SK-N-MC (cell line): ENCODE results near the gene SEC63.
"Not testable (repeated sequence)": the region's sequence is repeated elsewhere in the genome, so short reads cannot be mapped to it uniquely, and the experiment has no call there.

Experiments
- DNase-seq: peaks from one replicate; pipeline ENCODE4 v3.0.0-alpha.2; 2011; ENCODE audit warnings: low read depth, low spot score
- H3K27ac ChIP-seq: fragments of 200-600 bp; sonication (generic); 2 replicates; pipeline ENCODE4 v1.5.1; 2016; ENCODE audit warnings: mixed run types
- H3K36me3 ChIP-seq: fragments of 200-600 bp; sonication (generic); 2 replicates; pipeline ENCODE4 v1.6.1; 2017; ENCODE audit warnings: antibody characterized with exemption, low read length, mixed read lengths; ENCODE audit not compliant: insufficient read depth
- H3K4me3 ChIP-seq: fragments of 200-600 bp; sonication (generic); 2 replicates; pipeline ENCODE4 v1.5.1; 2016
- H3K9ac ChIP-seq: fragments of 200-600 bp; sonication (generic); 2 replicates; pipeline ENCODE4 v1.8.0; 2017; ENCODE audit warnings: mixed run types, mixed read lengths; ENCODE audit not compliant: insufficient read length
- H3K9me3 ChIP-seq: fragments of 200-600 bp; sonication (generic); 2 replicates; pipeline ENCODE4 v1.6.1; 2017; ENCODE audit warnings: low read depth, mild to moderate bottlenecking, antibody characterized with exemption, low read length, moderate library complexity, mixed read lengths
- EZH2 ChIP-seq: fragments of 200-600 bp; sonication (generic); IDR thresholded peaks from one replicate; pipeline ENCODE4 v1.6.1; 2017; ENCODE audit warnings: antibody characterized with exemption
- FOXP2 ChIP-seq: optimal IDR thresholded peaks from 2 replicates; pipeline ENCODE3; 2011; ENCODE audit warnings: mild to moderate bottlenecking, moderate library complexity; ENCODE audit not compliant: insufficient read depth; ENCODE audit errors: extremely low read length, control extremely low read depth
- POLR2AphosphoS5 ChIP-seq: IDR thresholded peaks from 2 replicates; pipeline ENCODE4 v1.6.1; 2012; ENCODE audit warnings: mild to moderate bottlenecking, low read depth, low read length, borderline replicate concordance

SEC63 gene

DNA sequence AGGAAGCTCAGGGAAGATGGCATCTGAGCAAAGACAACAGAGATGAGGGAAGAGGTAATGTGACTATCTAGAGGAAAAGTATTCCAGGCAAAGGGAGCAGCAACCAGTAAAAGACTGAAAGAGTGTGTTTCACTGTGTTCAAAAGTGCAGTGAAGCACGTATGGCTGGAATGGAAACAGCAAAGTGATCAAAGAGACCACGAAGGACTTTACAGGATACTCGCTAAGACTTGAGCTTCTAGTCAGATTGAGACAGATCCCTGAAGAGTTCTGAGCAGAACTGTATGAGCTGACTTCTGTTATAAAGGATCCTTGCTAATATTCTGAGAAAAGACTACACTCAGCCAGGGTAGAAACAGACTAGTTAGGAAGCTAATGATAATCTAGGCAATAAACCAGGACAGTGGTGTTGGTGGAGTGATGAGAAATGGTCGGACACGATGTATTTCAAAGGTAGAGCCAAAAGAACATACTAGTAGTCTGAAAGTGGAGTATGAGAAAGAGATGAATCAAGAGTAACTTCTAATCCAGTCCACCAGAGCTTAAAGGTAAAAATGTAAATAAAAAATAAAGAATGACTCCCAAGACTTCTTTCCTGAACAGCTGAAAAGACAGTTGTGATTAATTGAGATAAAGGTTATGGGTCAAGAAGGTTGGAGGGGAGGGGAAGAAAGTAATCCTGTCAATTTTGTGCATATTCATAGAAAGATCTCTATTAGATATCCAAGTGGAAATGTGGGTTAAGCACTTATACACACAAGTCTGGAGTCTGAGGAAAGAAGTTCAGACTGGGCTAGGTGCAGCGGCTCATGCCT, 14.2 kb downstream of the SEC63 start:
- Histone ChIP-seq H3K4me3 (no peak overlapping the region), H3K9me3 (no peaks in the 10 kb centered on the region), H3K36me3 (peaks cover 10% of the 10 kb centered on the region), H3K27ac (no peak overlapping the region), H3K9ac (no peak overlapping the region)
- DNase-seq = no peak
- TF ChIP-seq EZH2 = no peak
- no peak for TF ChIP-seq FOXP2
- TF ChIP-seq POLR2AphosphoS5 = no peak

DNA sequence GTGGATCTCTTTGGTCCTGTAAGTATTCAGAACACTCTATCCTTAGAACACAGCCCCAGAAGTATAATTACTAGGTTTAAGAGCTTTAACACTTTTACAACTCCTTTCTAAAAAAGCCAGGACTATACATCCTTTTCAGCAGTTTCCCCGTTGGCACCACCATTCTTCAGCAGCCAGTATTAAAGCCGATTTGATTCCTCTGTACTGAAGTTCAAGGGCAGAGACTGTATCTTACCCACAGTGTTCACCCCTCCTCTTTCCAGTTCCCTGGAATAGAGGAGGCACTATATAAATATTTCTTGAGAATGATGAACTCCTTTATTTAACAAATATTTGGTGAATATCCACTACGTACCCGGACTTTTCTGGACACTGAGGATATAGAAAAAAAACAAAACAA, 15.9 kb downstream of the SEC63 start:
- no peak for TF ChIP-seq EZH2
- TF ChIP-seq FOXP2 = no peak
- TF ChIP-seq POLR2AphosphoS5 = no peak
- no peak overlapping the region for H3K4me3 ChIP-seq

DNA sequence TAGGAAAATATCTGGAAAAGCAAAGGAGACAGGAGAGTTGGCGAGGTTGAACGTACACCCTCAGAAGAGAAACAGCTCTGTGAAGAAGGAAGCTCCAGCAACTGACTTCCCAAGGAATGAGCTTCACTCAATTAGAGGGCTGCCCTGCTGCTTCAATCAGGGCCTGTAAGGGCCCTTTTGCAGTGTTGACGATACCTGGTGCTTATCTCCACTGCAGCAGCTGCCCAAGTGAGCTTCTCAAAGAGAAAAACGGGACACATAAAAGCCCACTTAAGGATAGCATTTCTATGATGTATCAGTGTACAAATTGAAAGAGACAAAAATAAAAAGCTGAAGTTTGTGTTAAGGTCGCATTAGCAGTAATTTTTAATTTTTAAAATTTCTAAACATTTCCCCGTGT, 16.4 kb downstream of the SEC63 start:
- TF ChIP-seq POLR2AphosphoS5 (no peak), FOXP2 (no peak), EZH2 (no peak)
- no peak for DNase-seq
- H3K36me3 ChIP-seq = peaks cover 9% of the 10 kb centered on the region

More for the DNA sequence above, 15.9 kb downstream of the SEC63 start:
- no peak overlapping the region for H3K9ac ChIP-seq
- DNase-seq = no peak
- peaks cover 9% of the 10 kb centered on the region for H3K36me3 ChIP-seq
- H3K9me3 ChIP-seq = no peaks in the 10 kb centered on the region
- no peak overlapping the region for H3K27ac ChIP-seq

DNA sequence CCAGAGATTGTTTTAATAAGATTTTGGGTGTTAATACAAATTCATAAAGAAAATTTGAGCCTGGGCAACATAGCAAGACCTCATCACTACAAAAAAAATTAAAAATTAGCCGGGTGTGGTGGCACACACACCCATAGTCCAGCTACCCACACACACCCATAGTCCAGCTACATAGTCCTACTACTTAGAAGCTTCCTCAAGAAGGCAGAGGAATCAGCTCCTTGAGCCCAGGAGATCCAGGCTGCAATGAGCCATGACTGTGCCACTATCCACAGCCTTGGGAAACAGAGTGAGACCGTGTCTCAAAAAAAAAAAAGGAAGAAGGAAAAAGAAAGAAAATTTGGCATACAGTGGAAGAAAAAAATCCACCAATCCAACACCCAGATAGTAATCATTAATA, 16.8 kb downstream of the SEC63 start:
- H3K4me3 ChIP-seq = no peak overlapping the region
- no peak overlapping the region for H3K27ac ChIP-seq
- no peak for DNase-seq
- TF ChIP-seq POLR2AphosphoS5 (no peak), FOXP2 (no peak), EZH2 (no peak)
- peaks cover 9% of the 10 kb centered on the region for H3K36me3 ChIP-seq
- no peak overlapping the region for H3K9ac ChIP-seq
- H3K9me3 ChIP-seq = no peaks in the 10 kb centered on the region

More for the DNA sequence above, 16.4 kb downstream of the SEC63 start:
- no peak overlapping the region for H3K4me3 ChIP-seq
- no peak overlapping the region for H3K9ac ChIP-seq
- H3K9me3 ChIP-seq = no peaks in the 10 kb centered on the region
- H3K27ac ChIP-seq = no peak overlapping the region

DNA sequence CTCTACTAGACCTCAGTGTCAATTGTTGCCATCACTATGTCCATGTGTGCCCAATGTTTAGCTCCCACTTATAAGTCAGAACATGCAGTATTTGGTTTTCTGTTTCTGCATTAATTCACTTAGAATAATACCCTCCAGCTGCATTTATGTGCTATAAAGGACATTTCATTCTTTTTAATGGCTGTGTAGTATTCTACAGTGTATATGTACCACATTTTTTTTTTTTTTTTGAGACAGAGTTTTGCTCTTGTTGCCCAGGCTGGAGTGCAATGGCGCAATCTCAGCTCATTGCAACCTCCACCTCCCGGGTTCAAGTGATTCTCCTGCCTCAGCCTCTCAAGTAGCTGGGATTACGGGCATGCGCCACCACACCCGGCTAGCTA, 21.1 kb downstream of the SEC63 start:
- H3K9me3 ChIP-seq, H3K36me3 ChIP-seq, DNase-seq, H3K27ac ChIP-seq, H3K4me3 ChIP-seq, H3K9ac ChIP-seq: not testable (repeated sequence)

DNA sequence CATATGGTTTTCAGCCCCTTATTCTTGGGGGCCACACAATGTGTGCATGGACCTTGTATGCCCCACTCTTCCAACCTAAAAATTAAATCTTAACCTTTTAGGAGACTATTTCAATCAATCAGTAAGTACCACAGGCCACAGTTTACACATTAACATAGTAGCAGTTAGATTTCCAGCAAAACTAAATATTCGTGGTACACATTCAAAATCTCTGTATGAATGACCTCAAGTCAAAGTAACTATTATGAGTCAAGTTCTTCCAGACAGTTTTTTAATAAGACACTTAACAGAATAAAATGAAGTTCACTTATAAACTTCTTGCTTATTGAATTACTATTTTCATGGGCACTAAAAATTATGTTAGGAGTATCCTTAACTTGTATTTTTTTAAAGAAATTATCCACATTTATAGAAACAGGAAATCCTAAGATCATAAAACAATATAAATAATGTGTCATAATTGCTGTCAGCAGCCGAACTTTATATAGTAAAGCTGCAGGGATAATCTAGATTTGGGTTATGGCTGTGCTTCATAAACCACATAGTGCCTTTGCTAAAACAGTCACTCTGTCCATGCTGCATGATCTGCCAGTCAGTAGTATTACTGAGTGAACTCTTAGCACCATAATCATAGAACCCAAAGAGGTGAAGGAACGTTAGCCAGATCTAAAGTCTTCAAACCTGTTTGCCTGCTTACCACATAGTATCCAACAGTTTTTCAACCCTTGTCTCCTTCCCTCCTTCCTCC, 21.7 kb downstream of the SEC63 start:
- no peak overlapping the region for H3K4me3 ChIP-seq
- H3K9ac ChIP-seq = no peak overlapping the region
- DNase-seq = no peak
- TF ChIP-seq FOXP2 (no peak), POLR2AphosphoS5 (no peak), EZH2 (no peak)
- H3K36me3 ChIP-seq = peaks cover 12% of the 10 kb centered on the region
- H3K9me3 ChIP-seq = peaks cover 10% of the 10 kb centered on the region; the same call in 1 of the 2 replicates
- H3K27ac ChIP-seq = 0 out of 2 replicates have a peak overlapping the region, but pooled peaks have one; percentile 49

DNA sequence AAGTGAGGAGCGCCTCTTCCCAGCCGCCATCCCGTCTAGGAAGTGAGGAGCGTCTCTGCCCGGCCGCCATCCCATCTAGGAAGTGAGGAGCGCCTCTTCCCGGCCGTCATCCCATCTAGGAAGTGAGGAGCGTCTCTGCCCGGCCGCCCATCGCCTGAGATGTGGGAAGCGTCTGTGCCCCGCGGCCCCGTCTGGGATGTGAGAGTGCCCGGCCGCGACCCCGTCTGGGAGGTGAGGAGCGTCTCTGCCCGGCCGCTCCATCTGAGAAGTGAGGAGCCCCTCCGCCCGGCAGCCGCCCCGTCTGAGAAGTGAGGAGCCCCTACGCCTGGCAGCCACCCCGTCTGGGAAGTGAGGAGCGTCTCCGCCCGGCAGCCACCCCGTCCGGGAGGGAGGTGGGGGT, 23.8 kb downstream of the SEC63 start:
- H3K9ac ChIP-seq, H3K27ac ChIP-seq, DNase-seq, H3K4me3 ChIP-seq, H3K9me3 ChIP-seq: not testable (repeated sequence)
- H3K36me3 ChIP-seq = peaks cover 16% of the 10 kb centered on the region

DNA sequence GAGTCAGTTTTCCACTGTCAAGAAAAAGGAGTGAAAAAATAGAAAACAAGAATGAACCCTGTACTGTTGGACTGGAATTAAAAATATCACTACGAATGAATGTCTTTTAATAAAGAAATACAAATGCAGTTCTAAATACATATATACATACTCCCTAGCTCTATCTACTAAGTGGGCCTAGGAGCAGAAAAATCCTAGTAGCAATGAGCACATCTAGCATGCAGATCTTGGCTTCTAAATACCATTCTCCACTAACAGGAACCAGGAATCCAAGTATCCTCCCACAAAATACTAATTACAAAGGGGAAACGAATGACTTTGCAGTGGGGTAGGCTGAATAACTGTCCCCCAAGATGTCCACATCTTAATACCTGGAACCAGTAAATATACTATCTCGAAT, 25.4 kb downstream of the SEC63 start:
- TF ChIP-seq POLR2AphosphoS5 (no peak), EZH2 (no peak), FOXP2 (no peak)
- Histone ChIP-seq H3K27ac (no peak overlapping the region), H3K36me3 (peaks cover 32% of the 10 kb centered on the region), H3K9me3 (peaks cover 13% of the 10 kb centered on the region; the same call in 1 of the 2 replicates), H3K9ac (no peak overlapping the region), H3K4me3 (no peak overlapping the region)
- no peak for DNase-seq

DNA sequence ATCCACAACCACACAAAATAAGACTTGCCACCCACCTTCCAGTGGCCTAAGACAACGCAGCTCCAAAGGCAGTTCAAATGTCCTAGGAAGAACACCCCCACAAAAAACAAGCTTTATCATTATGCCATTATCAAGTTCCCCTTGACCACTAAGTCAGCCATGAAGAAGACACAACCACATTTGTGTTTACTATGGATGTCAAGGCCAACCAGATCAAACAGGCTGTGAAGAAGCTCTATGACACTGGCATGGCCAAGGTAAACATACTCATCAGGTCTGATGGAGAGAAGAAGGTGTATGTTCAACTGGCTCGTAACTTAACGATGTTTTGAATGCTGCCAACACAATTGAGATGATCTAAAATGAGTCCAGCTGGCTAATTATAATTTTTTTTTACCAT, 26.1 kb downstream of the SEC63 start:
- no peak for TF ChIP-seq EZH2
- no peak for TF ChIP-seq FOXP2
- TF ChIP-seq POLR2AphosphoS5 = no peak

More for the DNA sequence above, 26.1 kb downstream of the SEC63 start:
- H3K9ac ChIP-seq = no peak overlapping the region
- H3K36me3 ChIP-seq = peaks cover 37% of the 10 kb centered on the region
- H3K9me3 ChIP-seq = peaks cover 13% of the 10 kb centered on the region; the same call in 1 of the 2 replicates
- DNase-seq = no peak
- no peak overlapping the region for H3K4me3 ChIP-seq
- no peak overlapping the region for H3K27ac ChIP-seq
